Measurements from ENCODE around the gene ZNF644.

ZNF644 gene

DNA sequence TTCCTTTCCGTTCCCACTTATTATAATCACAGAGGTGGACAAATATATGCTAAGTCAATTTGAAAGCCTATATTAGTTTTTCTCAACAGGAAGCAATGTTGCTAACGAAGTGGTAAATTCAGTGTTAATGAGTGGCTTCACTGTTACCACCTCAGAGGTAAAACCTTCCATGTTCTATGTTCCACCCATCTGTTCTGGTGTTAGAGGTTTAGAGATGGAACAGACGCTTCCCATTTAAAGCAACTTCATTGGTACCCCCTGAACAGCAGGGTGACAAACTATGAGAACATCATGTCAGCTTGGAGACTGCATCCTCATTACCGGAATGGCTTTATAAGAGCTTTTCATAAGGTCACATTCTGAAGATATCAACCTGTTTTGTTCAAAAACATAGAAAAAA is 77.9 kb downstream of the ZNF644 start:
- H3F3A ChIP-seq (ENCODE audit: insufficient read depth, low read length) = no peaks in the 10 kb centered on the region
- H3K4me3 ChIP-seq (ENCODE audit: low read depth, low read length, poor library complexity, severe bottlenecking) = no peak overlapping the region
- H2AFZ ChIP-seq (ENCODE audit: low read length) = no peak overlapping the region
- H3K27me3 ChIP-seq (ENCODE audit: insufficient read depth, low read length) = no peaks in the 10 kb centered on the region
- no peaks in the 10 kb centered on the region for H3K9me2 ChIP-seq (ENCODE audit: low read depth, low read length)
- H3K9me3 ChIP-seq (ENCODE audit: low read length) = no peaks in the 10 kb centered on the region
- no peak overlapping the region for H3K27ac ChIP-seq (ENCODE audit: low read depth, low read length, poor library complexity, severe bottlenecking)
- H3K79me2 ChIP-seq (ENCODE audit: insufficient read depth, low read length) = peaks cover 49% of the 10 kb centered on the region
- no peaks in the 10 kb centered on the region for H4K20me1 ChIP-seq (ENCODE audit: insufficient read depth, low read length)
- TF ChIP-seq EZH2 (IDR thresholded peaks at IDR 0.05; ENCODE audit: borderline replicate concordance, low read length) = no peak
- TF ChIP-seq, protein P1, sequence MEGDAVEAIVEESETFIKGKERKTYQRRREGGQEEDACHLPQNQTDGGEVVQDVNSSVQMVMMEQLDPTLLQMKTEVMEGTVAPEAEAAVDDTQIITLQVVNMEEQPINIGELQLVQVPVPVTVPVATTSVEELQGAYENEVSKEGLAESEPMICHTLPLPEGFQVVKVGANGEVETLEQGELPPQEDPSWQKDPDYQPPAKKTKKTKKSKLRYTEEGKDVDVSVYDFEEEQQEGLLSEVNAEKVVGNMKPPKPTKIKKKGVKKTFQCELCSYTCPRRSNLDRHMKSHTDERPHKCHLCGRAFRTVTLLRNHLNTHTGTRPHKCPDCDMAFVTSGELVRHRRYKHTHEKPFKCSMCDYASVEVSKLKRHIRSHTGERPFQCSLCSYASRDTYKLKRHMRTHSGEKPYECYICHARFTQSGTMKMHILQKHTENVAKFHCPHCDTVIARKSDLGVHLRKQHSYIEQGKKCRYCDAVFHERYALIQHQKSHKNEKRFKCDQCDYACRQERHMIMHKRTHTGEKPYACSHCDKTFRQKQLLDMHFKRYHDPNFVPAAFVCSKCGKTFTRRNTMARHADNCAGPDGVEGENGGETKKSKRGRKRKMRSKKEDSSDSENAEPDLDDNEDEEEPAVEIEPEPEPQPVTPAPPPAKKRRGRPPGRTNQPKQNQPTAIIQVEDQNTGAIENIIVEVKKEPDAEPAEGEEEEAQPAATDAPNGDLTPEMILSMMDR (IDR thresholded peaks at IDR 0.05; ENCODE audit: low read length) = no peak
- H3K4me2 ChIP-seq (ENCODE audit: low read length) = no peak overlapping the region
- peaks cover 37% of the 10 kb centered on the region for H3K36me3 ChIP-seq (ENCODE audit: insufficient read depth, low read length)
- H3K4me1 ChIP-seq (ENCODE audit: insufficient read depth, low read length, severe bottlenecking) = no peaks in the 10 kb centered on the region
- H3K9ac ChIP-seq (ENCODE audit: low read length) = no peak overlapping the region

DNA sequence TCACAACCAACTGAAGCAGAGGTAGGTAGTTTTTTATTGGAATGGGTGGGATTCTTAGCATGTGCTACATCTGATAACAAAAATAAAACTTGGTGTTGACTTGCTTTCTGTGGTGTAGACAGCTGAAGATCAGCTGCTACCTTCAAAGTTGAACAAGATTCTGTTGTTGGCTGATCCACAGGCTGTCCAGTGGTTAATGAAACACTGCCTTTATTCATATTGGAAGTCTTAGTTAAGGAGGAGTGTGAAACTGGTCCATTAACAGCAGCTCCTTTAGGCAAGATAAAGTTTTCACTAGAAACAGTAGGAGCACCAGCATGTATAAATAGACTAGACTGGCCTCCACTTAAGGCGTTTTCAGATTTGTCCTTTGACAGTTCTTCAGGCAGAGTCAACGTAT is 81.1 kb downstream of the ZNF644 start:
- peaks cover 3% of the 10 kb centered on the region; the same call in 1 of the 2 replicates for H3F3A ChIP-seq (ENCODE audit: insufficient read depth, low read length)
- peaks cover 30% of the 10 kb centered on the region for H3K79me2 ChIP-seq (ENCODE audit: insufficient read depth, low read length)
- H3K9ac ChIP-seq (ENCODE audit: low read length) = no peak overlapping the region
- H3K36me3 ChIP-seq (ENCODE audit: insufficient read depth, low read length) = peaks cover 60% of the 10 kb centered on the region
- H4K20me1 ChIP-seq (ENCODE audit: insufficient read depth, low read length) = no peaks in the 10 kb centered on the region
- no peaks in the 10 kb centered on the region for H3K9me3 ChIP-seq (ENCODE audit: low read length)
- no peaks in the 10 kb centered on the region for H3K4me1 ChIP-seq (ENCODE audit: insufficient read depth, low read length, severe bottlenecking)
- no peak overlapping the region for H2AFZ ChIP-seq (ENCODE audit: low read length)
- H3K27ac ChIP-seq (ENCODE audit: low read depth, low read length, poor library complexity, severe bottlenecking) = no peak overlapping the region
- no peak for TF ChIP-seq EZH2 (IDR thresholded peaks at IDR 0.05; ENCODE audit: borderline replicate concordance, low read length)
- TF ChIP-seq, protein P1 (IDR thresholded peaks at IDR 0.05; ENCODE audit: low read length) = no peak
- no peak overlapping the region for H3K4me3 ChIP-seq (ENCODE audit: low read depth, low read length, poor library complexity, severe bottlenecking)
- no peaks in the 10 kb centered on the region for H3K27me3 ChIP-seq (ENCODE audit: insufficient read depth, low read length)
- no peak overlapping the region for H3K4me2 ChIP-seq (ENCODE audit: low read length)
- no peaks in the 10 kb centered on the region for H3K9me2 ChIP-seq (ENCODE audit: low read depth, low read length)

DNA sequence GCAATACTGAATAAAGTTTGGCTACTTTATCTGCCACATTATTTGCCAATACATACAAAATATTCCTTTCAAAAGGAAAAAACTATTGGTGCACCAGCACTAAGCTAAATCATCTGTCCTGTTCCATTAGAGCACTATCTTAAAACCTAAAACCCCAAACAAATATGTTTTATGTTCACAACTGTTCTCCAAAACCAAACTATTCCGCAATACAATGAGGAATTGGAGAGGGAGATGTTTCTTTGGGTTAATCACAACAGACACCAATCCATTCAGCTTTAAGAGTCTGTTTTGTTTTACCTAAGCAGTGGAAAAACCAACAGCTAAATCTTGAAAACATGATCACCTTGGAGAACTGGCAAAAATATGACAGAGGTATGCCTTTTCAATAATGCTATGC is 85.1 kb downstream of the ZNF644 start:
- Histone ChIP-seq H3F3A (ENCODE audit: insufficient read depth, low read length) (peaks cover 3% of the 10 kb centered on the region; the same call in 1 of the 2 replicates), H3K27me3 (ENCODE audit: insufficient read depth, low read length) (no peaks in the 10 kb centered on the region), H2AFZ (ENCODE audit: low read length) (no peak overlapping the region), H3K27ac (ENCODE audit: low read depth, low read length, poor library complexity, severe bottlenecking) (no peak overlapping the region), H3K4me1 (ENCODE audit: insufficient read depth, low read length, severe bottlenecking) (no peaks in the 10 kb centered on the region), H4K20me1 (ENCODE audit: insufficient read depth, low read length) (no peaks in the 10 kb centered on the region), H3K4me3 (ENCODE audit: low read depth, low read length, poor library complexity, severe bottlenecking) (no peak overlapping the region), H3K79me2 (ENCODE audit: insufficient read depth, low read length) (peaks cover 32% of the 10 kb centered on the region), H3K9me2 (ENCODE audit: low read depth, low read length) (no peaks in the 10 kb centered on the region), H3K9ac (ENCODE audit: low read length) (no peak overlapping the region), H3K9me3 (ENCODE audit: low read length) (no peaks in the 10 kb centered on the region), H3K4me2 (ENCODE audit: low read length) (no peak overlapping the region), H3K36me3 (ENCODE audit: insufficient read depth, low read length) (peaks cover 76% of the 10 kb centered on the region)
- TF ChIP-seq, protein P1 (IDR thresholded peaks at IDR 0.05; ENCODE audit: low read length) = no peak
- TF ChIP-seq EZH2 (IDR thresholded peaks at IDR 0.05; ENCODE audit: borderline replicate concordance, low read length) = no peak
